WTC11 (cell line): ENCODE data around the gene ZNF581. TPM values are rescaled to one million over a fixed set of nuclear protein-coding genes. Genes with fewer than 3 reads are reported as not detected.

Experiments used
- ATAC-seq: fragments of 200-7000 bp; cut with Tn5 transposase; 2 replicates; pipeline ENCODE4 v1.10.0; 2021; ENCODE audit warnings: mild to moderate bottlenecking, moderate library complexity
- CTCF ChIA-PET: fragments of 300-600 bp; sonication (Branson Sonifier 250); formaldehyde crosslinking; loops from one replicate; lab custom pipeline; 2021; ENCODE audit warnings: antibody characterized with exemption; lab: Charles Lee
- POLR2A ChIA-PET: fragments of 350-600 bp; sonication (Branson Sonifier 250); formaldehyde crosslinking; loops from one replicate; lab custom pipeline; 2021; ENCODE audit warnings: antibody characterized with exemption; lab: Charles Lee
- DNase-seq: peaks from one replicate; pipeline ENCODE4 v3.0.0; 2021; ENCODE audit warnings: low spot score
- H3K27ac Mint-ChIP-seq: 2 replicates; pipeline ENCODE4 v1.8.0; 2021; ENCODE audit warnings: mixed read lengths
- H3K27me3 Mint-ChIP-seq: 2 replicates; pipeline ENCODE4 v1.8.0; 2021; ENCODE audit warnings: low read depth, mild to moderate bottlenecking, moderate library complexity, mixed read lengths
- H3K36me3 Mint-ChIP-seq: 2 replicates; pipeline ENCODE4 v1.8.0; 2021; ENCODE audit warnings: mixed read lengths
- H3K4me1 Mint-ChIP-seq: 2 replicates; pipeline ENCODE4 v1.8.0; 2022; ENCODE audit warnings: mixed read lengths
- H3K4me3 Mint-ChIP-seq: 2 replicates; pipeline ENCODE4 v1.8.0; 2021; ENCODE audit warnings: mild to moderate bottlenecking, moderate library complexity, mixed read lengths
- H3K9me3 Mint-ChIP-seq: 2 replicates; pipeline ENCODE4 v1.8.0; 2021; ENCODE audit warnings: mixed read lengths
- ATF1 ChIP-seq: sonication (generic); formaldehyde crosslinking; IDR thresholded peaks from 2 replicates; pipeline ENCODE4 v1.8.1; 2023; ENCODE audit warnings: mild to moderate bottlenecking, moderate library complexity, missing genetic modification reagents
- CBFB ChIP-seq: sonication (generic); formaldehyde crosslinking; IDR thresholded peaks from 2 replicates; pipeline ENCODE4 v1.8.1; 2022; ENCODE audit warnings: mild to moderate bottlenecking, low read depth, missing genetic modification reagents
- EMX1 ChIP-seq: fragments of 250-450 bp; sonication (Bioruptor Pico); IDR thresholded peaks from 2 replicates; pipeline ENCODE4 v1.8.0; 2021; ENCODE audit warnings: mild to moderate bottlenecking
- FOXJ3 ChIP-seq: sonication (generic); formaldehyde crosslinking; IDR thresholded peaks from 2 replicates; pipeline ENCODE4 v1.9.0; 2021; ENCODE audit warnings: missing genetic modification reagents, mild to moderate bottlenecking, borderline replicate concordance
- MXD4 ChIP-seq: fragments of 250-450 bp; sonication (Bioruptor Pico); IDR thresholded peaks from 2 replicates; pipeline ENCODE4 v1.8.0; 2021; ENCODE audit warnings: mild to moderate bottlenecking, moderate library complexity, borderline replicate concordance
- MYBL2 ChIP-seq: sonication (generic); formaldehyde crosslinking; IDR thresholded peaks from 2 replicates; pipeline ENCODE4 v1.8.1; 2023; ENCODE audit warnings: mild to moderate bottlenecking, moderate library complexity, missing genetic modification reagents
- NFYB ChIP-seq: sonication (generic); formaldehyde crosslinking; conservative IDR thresholded peaks from 2 replicates; pipeline ENCODE4 v1.8.0; 2022; ENCODE audit warnings: low read depth, missing genetic modification reagents
- NR2C2 ChIP-seq: sonication (generic); formaldehyde crosslinking; IDR thresholded peaks from 2 replicates; pipeline ENCODE4 v1.8.0; 2022; ENCODE audit warnings: mild to moderate bottlenecking, missing genetic modification reagents
- OVOL2 ChIP-seq: fragments of 250-450 bp; sonication (Bioruptor Pico); IDR thresholded peaks from 2 replicates; pipeline ENCODE4 v1.9.0; 2021; ENCODE audit warnings: mild to moderate bottlenecking, borderline replicate concordance
- PRRX2 ChIP-seq: fragments of 250-450 bp; sonication (Bioruptor Pico); IDR thresholded peaks from 2 replicates; pipeline ENCODE4 v1.8.0; 2021; ENCODE audit warnings: mild to moderate bottlenecking
- SMAD3 ChIP-seq: sonication (generic); formaldehyde crosslinking; IDR thresholded peaks from 2 replicates; pipeline ENCODE4 v1.8.0; 2022; ENCODE audit warnings: missing genetic modification reagents, mild to moderate bottlenecking, borderline replicate concordance
- ZNF121 ChIP-seq: sonication (generic); formaldehyde crosslinking; IDR thresholded peaks from 2 replicates; pipeline ENCODE4 v1.8.0; 2023; ENCODE audit warnings: missing genetic modification reagents
- ZNF138 ChIP-seq: sonication (generic); formaldehyde crosslinking; conservative IDR thresholded peaks from 2 replicates; pipeline ENCODE4 v1.8.1; 2022; ENCODE audit warnings: mild to moderate bottlenecking, moderate library complexity, missing genetic modification reagents
- total RNA-seq: library from RNA; stranded (reverse); gene quantifications from 3 replicates; pipeline ENCODE4 v1.2.3, GENCODE V29; 2021
- TF ChIP-seq, protein P1 (sequence below): sonication (generic); formaldehyde crosslinking; conservative IDR thresholded peaks from 2 replicates; pipeline ENCODE4 v1.8.1; 2023; ENCODE audit warnings: mild to moderate bottlenecking, low read depth, missing genetic modification reagents, moderate library complexity
- TF ChIP-seq, protein P2 (sequence below): fragments of 200-600 bp; IDR thresholded peaks from 2 replicates; pipeline ENCODE4 v1.8.0; 2022; ENCODE audit warnings: antibody characterized with exemption
- TF ChIP-seq, protein P3 (sequence below): sonication (generic); formaldehyde crosslinking; IDR thresholded peaks from 2 replicates; pipeline ENCODE4 v1.8.1; 2023; ENCODE audit warnings: mild to moderate bottlenecking, missing genetic modification reagents, moderate library complexity
- TF ChIP-seq, protein P4 (sequence below): fragments of 250-450 bp; sonication (Bioruptor Pico); IDR thresholded peaks from 2 replicates; pipeline ENCODE4 v1.9.0; 2021; ENCODE audit warnings: mild to moderate bottlenecking
- TF ChIP-seq, protein P5 (sequence below): sonication (generic); formaldehyde crosslinking; conservative IDR thresholded peaks from 2 replicates; pipeline ENCODE4 v1.8.1; 2022; ENCODE audit warnings: mild to moderate bottlenecking, missing genetic modification reagents
- TF ChIP-seq, protein P6 (sequence below): sonication (generic); formaldehyde crosslinking; IDR thresholded peaks from 2 replicates; pipeline ENCODE4 v1.8.1; 2022; ENCODE audit warnings: missing genetic modification reagents, borderline replicate concordance
- TF ChIP-seq, protein P7 (sequence below): fragments of 250-450 bp; sonication (Bioruptor Pico); IDR thresholded peaks from 2 replicates; pipeline ENCODE4 v1.9.0; 2021; ENCODE audit warnings: mild to moderate bottlenecking, borderline replicate concordance
- TF ChIP-seq, protein P8 (sequence below): sonication (generic); formaldehyde crosslinking; IDR thresholded peaks from 2 replicates; pipeline ENCODE4 v1.8.1; 2022; ENCODE audit warnings: low read depth, missing genetic modification reagents, borderline replicate concordance

The ZNF581 gene
- total RNA-seq, 1 experiment from 2014 or later, result 100 TPM

DNA sequence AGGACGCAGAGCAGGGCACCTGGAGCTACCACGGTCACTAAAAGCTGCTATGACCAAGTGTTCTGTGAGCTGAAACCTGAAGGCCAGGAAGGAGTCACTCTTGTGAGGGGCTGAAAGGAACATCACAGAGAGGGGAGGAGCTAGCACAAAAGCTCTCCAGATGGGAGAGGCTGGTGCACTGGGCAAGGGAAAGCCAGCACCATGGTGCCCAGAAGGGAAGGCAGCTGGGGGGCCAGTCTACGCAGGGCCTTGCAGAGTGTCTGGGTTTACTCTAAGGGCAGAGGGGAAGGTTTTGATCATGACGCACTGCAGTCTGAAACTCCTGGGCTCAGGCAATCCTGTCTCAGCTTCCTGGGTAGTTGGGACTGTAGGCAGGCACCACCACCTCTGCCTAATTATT, 6.7 kb upstream of the ZNF581 start (continued):
- TF ChIP-seq, protein P1, sequence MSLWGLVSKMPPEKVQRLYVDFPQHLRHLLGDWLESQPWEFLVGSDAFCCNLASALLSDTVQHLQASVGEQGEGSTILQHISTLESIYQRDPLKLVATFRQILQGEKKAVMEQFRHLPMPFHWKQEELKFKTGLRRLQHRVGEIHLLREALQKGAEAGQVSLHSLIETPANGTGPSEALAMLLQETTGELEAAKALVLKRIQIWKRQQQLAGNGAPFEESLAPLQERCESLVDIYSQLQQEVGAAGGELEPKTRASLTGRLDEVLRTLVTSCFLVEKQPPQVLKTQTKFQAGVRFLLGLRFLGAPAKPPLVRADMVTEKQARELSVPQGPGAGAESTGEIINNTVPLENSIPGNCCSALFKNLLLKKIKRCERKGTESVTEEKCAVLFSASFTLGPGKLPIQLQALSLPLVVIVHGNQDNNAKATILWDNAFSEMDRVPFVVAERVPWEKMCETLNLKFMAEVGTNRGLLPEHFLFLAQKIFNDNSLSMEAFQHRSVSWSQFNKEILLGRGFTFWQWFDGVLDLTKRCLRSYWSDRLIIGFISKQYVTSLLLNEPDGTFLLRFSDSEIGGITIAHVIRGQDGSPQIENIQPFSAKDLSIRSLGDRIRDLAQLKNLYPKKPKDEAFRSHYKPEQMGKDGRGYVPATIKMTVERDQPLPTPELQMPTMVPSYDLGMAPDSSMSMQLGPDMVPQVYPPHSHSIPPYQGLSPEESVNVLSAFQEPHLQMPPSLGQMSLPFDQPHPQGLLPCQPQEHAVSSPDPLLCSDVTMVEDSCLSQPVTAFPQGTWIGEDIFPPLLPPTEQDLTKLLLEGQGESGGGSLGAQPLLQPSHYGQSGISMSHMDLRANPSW (CRISPR knock-in tag), result no peak
- no peak for TF ChIP-seq MXD4 (CRISPR knock-in tag)
- no peak for TF ChIP-seq NR2C2 (CRISPR knock-in tag)
- no peak for TF ChIP-seq NFYB
- TF ChIP-seq PRRX2 (CRISPR knock-in tag), result no peak
- TF ChIP-seq, protein P2, sequence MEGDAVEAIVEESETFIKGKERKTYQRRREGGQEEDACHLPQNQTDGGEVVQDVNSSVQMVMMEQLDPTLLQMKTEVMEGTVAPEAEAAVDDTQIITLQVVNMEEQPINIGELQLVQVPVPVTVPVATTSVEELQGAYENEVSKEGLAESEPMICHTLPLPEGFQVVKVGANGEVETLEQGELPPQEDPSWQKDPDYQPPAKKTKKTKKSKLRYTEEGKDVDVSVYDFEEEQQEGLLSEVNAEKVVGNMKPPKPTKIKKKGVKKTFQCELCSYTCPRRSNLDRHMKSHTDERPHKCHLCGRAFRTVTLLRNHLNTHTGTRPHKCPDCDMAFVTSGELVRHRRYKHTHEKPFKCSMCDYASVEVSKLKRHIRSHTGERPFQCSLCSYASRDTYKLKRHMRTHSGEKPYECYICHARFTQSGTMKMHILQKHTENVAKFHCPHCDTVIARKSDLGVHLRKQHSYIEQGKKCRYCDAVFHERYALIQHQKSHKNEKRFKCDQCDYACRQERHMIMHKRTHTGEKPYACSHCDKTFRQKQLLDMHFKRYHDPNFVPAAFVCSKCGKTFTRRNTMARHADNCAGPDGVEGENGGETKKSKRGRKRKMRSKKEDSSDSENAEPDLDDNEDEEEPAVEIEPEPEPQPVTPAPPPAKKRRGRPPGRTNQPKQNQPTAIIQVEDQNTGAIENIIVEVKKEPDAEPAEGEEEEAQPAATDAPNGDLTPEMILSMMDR, result no peak
- TF ChIP-seq MYBL2, result no peak
- no peak for TF ChIP-seq EMX1
- TF ChIP-seq, protein P3, sequence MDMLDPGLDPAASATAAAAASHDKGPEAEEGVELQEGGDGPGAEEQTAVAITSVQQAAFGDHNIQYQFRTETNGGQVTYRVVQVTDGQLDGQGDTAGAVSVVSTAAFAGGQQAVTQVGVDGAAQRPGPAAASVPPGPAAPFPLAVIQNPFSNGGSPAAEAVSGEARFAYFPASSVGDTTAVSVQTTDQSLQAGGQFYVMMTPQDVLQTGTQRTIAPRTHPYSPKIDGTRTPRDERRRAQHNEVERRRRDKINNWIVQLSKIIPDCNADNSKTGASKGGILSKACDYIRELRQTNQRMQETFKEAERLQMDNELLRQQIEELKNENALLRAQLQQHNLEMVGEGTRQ, result no peak

DNA sequence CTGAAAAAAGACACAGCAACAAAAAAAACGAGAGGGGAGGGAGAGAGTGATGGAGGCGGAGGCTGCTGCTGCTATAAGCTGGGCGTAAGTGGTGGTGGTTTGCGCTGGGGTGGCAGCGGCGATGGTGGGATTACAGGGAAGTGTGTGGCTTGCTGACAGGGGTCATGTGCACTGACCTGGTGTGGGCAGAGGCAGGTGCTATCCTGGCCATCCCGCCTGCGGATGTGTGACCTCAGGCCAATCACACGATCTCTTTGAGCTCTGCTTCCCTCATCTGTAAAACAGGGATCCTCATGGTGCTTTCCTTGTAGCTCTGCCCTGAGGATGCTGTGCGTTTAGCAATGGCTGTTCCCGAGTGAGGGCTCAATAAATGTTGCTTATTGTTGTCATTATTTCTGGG, 5.9 kb upstream of the ZNF581 start:
- H3K4me3 Mint-ChIP-seq, result no peak overlapping the region
- H3K36me3 Mint-ChIP-seq, result peaks cover 16% of the 10 kb centered on the region
- peaks cover 9% of the 10 kb centered on the region for H3K27me3 Mint-ChIP-seq
- CTCF ChIA-PET, result interaction anchor here (0.8 to 2.1 kb wide), 4 partner anchors 16 to 134 kb away, joined by 4 to 10 read pairs (median 6); partner anchors contain the start of gene ZNF865
- H3K4me1 Mint-ChIP-seq, result peaks cover 30% of the 10 kb centered on the region
- POLR2A ChIA-PET, result interaction anchor here (0.6 kb wide), 1 partner anchor 687 kb away, joined by 3 read pairs; no protein-coding TSS in a partner anchor
- DNase-seq (no peak), ATAC-seq (no peak)
- no peak overlapping the region; the same call in 1 of the 2 replicates for H3K27ac Mint-ChIP-seq
- peaks cover 4% of the 10 kb centered on the region for H3K9me3 Mint-ChIP-seq
- TF ChIP-seq ZNF121 (no peak), ZNF138 (CRISPR knock-in tag) (no peak), ATF1 (CRISPR knock-in tag) (no peak), OVOL2 (CRISPR knock-in tag) (no peak), FOXJ3 (CRISPR knock-in tag) (no peak), SMAD3 (CRISPR knock-in tag) (no peak), CBFB (CRISPR knock-in tag) (no peak), NFYB (no peak)
- TF ChIP-seq, protein P4, sequence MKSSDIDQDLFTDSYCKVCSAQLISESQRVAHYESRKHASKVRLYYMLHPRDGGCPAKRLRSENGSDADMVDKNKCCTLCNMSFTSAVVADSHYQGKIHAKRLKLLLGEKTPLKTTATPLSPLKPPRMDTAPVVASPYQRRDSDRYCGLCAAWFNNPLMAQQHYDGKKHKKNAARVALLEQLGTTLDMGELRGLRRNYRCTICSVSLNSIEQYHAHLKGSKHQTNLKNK, result no peak
- TF ChIP-seq, protein P5, sequence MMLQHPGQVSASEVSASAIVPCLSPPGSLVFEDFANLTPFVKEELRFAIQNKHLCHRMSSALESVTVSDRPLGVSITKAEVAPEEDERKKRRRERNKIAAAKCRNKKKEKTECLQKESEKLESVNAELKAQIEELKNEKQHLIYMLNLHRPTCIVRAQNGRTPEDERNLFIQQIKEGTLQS, result no peak
- TF ChIP-seq, protein P6, sequence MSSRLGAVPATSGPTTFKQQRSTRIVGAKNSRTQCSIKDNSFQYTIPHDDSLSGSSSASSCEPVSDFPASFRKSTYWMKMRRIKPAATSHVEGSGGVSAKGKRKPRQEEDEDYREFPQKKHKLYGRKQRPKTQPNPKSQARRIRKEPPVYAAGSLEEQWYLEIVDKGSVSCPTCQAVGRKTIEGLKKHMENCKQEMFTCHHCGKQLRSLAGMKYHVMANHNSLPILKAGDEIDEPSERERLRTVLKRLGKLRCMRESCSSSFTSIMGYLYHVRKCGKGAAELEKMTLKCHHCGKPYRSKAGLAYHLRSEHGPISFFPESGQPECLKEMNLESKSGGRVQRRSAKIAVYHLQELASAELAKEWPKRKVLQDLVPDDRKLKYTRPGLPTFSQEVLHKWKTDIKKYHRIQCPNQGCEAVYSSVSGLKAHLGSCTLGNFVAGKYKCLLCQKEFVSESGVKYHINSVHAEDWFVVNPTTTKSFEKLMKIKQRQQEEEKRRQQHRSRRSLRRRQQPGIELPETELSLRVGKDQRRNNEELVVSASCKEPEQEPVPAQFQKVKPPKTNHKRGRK (CRISPR knock-in tag), result no peak
- TF ChIP-seq, protein P7, sequence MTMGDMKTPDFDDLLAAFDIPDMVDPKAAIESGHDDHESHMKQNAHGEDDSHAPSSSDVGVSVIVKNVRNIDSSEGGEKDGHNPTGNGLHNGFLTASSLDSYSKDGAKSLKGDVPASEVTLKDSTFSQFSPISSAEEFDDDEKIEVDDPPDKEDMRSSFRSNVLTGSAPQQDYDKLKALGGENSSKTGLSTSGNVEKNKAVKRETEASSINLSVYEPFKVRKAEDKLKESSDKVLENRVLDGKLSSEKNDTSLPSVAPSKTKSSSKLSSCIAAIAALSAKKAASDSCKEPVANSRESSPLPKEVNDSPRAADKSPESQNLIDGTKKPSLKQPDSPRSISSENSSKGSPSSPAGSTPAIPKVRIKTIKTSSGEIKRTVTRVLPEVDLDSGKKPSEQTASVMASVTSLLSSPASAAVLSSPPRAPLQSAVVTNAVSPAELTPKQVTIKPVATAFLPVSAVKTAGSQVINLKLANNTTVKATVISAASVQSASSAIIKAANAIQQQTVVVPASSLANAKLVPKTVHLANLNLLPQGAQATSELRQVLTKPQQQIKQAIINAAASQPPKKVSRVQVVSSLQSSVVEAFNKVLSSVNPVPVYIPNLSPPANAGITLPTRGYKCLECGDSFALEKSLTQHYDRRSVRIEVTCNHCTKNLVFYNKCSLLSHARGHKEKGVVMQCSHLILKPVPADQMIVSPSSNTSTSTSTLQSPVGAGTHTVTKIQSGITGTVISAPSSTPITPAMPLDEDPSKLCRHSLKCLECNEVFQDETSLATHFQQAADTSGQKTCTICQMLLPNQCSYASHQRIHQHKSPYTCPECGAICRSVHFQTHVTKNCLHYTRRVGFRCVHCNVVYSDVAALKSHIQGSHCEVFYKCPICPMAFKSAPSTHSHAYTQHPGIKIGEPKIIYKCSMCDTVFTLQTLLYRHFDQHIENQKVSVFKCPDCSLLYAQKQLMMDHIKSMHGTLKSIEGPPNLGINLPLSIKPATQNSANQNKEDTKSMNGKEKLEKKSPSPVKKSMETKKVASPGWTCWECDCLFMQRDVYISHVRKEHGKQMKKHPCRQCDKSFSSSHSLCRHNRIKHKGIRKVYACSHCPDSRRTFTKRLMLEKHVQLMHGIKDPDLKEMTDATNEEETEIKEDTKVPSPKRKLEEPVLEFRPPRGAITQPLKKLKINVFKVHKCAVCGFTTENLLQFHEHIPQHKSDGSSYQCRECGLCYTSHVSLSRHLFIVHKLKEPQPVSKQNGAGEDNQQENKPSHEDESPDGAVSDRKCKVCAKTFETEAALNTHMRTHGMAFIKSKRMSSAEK (CRISPR knock-in tag), result no peak
- TF ChIP-seq, protein P8, sequence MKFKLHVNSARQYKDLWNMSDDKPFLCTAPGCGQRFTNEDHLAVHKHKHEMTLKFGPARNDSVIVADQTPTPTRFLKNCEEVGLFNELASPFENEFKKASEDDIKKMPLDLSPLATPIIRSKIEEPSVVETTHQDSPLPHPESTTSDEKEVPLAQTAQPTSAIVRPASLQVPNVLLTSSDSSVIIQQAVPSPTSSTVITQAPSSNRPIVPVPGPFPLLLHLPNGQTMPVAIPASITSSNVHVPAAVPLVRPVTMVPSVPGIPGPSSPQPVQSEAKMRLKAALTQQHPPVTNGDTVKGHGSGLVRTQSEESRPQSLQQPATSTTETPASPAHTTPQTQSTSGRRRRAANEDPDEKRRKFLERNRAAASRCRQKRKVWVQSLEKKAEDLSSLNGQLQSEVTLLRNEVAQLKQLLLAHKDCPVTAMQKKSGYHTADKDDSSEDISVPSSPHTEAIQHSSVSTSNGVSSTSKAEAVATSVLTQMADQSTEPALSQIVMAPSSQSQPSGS (CRISPR knock-in tag), result no peak
